Endometrial microvascular endothelial cells (primary cell): ENCODE measurements around the gene IFT122. TPM values are rescaled to one million over a fixed set of nuclear protein-coding genes. Genes with fewer than 3 reads are reported as not detected.

Experiments used
- in situ Hi-C: cut with HindIII; loops from 2 replicates; pipeline ENCODE4 v1.10.0; 2017; ENCODE audit warnings: low sequenced_read_pairs, low pct_unique_long_range_greater_than_20kb; ENCODE audit errors: inconsistent ontology term
- total RNA-seq: library from RNA; depleted of rRNA; stranded (reverse); fragments of >200 nt; gene quantifications from one replicate; pipeline ENCODE4 v1.2.3, GENCODE V29; 2015; ENCODE audit errors: inconsistent ontology term

Gene IFT122
- total RNA-seq, 1 donor from 2014 or later, result 20.3 TPM

- in situ Hi-C loops, result no loop called here
These were observed 84.1 kb downstream of the IFT122 start for GRCh38 chr3:129524081-129524480.

- in situ Hi-C loops, result no loop called here
These were observed 85.4 kb downstream of the IFT122 start for GRCh38 chr3:129525341-129525968.

GRCh38 chr3:129526121-129526900, 86.3 kb downstream of the IFT122 start:
- in situ Hi-C loops, result no loop called here

- in situ Hi-C loops, result no loop called here
These were observed 87.2 kb downstream of the IFT122 start for GRCh38 chr3:129527262-129527661.

- in situ Hi-C loops, result no loop called here
These were observed 88.6 kb downstream of the IFT122 start, which contains the start of gene RHO for GRCh38 chr3:129528589-129529100. Gene RHO, plus strand, starts transcription at chr3:129528639. Its CDS starts 95 bp downstream, at chr3:129528734.

- in situ Hi-C loops, result no loop called here
These were observed 89.6 kb downstream of the IFT122 start for GRCh38 chr3:129529436-129530210.

- in situ Hi-C loops, result no loop called here
These were observed 90.3 kb downstream of the IFT122 start for GRCh38 chr3:129530251-129530791.

- in situ Hi-C loops, result no loop called here
These were observed 90.8 kb downstream of the IFT122 start for GRCh38 chr3:129530821-129531220.

GRCh38 chr3:129531699-129532098, 91.7 kb downstream of the IFT122 start:
- in situ Hi-C loops, result no loop called here

- in situ Hi-C loops, result no loop called here
These were observed 92.2 kb downstream of the IFT122 start for GRCh38 chr3:129532261-129532660.

GRCh38 chr3:129533406-129533805, 93.4 kb downstream of the IFT122 start:
- in situ Hi-C loops, result no loop called here

GRCh38 chr3:129534428-129535027, 94.5 kb downstream of the IFT122 start:
- in situ Hi-C loops, result no loop called here

- in situ Hi-C loops, result no loop called here
These were observed 95.1 kb downstream of the IFT122 start for GRCh38 chr3:129535075-129535474.

- in situ Hi-C loops, result no loop called here
These were observed 96.3 kb downstream of the IFT122 start for GRCh38 chr3:129536374-129536667.

- in situ Hi-C loops, result no loop called here
These were observed 96.8 kb downstream of the IFT122 start for GRCh38 chr3:129536804-129537203.

- in situ Hi-C loops, result no loop called here
These were observed 99.2 kb downstream of the IFT122 start for GRCh38 chr3:129539206-129539605.

- in situ Hi-C loops, result no loop called here
These were observed 100.9 kb downstream of the IFT122 start for GRCh38 chr3:129540776-129541516.

GRCh38 chr3:129542747-129543146, 102.7 kb downstream of the IFT122 start:
- in situ Hi-C loops, result no loop called here
